ENCODE results near the gene CHRNE. TPM values are rescaled to one million over a fixed set of nuclear protein-coding genes. Genes with fewer than 3 reads are reported as not detected.

CHRNE gene
- total and polyA plus RNA-seq, 7 donors = 0.16 to 1.1 (median 0.34) TPM

DNA sequence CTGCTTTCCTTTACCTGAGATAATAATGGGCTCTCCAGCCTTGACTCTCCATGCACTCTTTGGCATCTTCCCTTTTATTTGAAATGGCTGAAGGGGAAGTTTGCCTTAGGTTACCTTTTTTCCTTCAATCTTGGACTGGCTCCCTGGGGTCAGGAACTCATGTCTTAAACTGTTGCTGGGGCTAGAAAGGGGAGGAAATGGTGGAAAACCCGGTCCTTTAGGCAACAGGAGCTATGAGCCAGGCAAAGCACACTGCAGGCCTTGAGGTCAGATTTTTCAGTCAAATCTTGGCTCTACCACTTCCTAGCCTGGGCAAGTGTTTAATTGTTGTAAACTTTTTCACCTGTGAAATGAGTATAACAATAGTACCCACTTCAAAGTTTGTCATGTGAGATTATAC is 39.6 kb downstream of the CHRNE start:
- Histone ChIP-seq H3K4me3 (no peak overlapping the region), H3K9me3 (no peaks in the 10 kb centered on the region), H3K27ac (no peak overlapping the region), H3K27me3 (ENCODE audit: insufficient read depth in 3 of 3, low read length in 2 of 3) (no peaks in the 10 kb centered on the region), H3K4me1 (peaks cover 9% of the 10 kb centered on the region), H3K36me3 (ENCODE audit: insufficient read depth in 1 of 2, low read depth in 1 of 2) (no peaks in the 10 kb centered on the region)
- ATAC-seq (no peak), DNase-seq (no peak)
- intact Hi-C loops (cut with DNase I) = no loop called here
- WGBS, 3 donors = 74 to 90% (median 83%) methylated on average over 1 of the region's 1 CpG
- TF ChIP-seq CTCF (IDR thresholded peaks at IDR 0.05) = no peak

- H3K27ac ChIP-seq = no peak overlapping the region
- no peaks in the 10 kb centered on the region for H3K36me3 ChIP-seq (ENCODE audit: insufficient read depth in 1 of 2, low read depth in 1 of 2)
- 95 to 98% (median 96%) methylated on average over 4 of the region's 4 CpGs for WGBS, 3 donors
- no peak for DNase-seq
- intact Hi-C loops (cut with DNase I) = no loop called here
- ATAC-seq = no peak
- H3K27me3 ChIP-seq (ENCODE audit: insufficient read depth in 3 of 3, low read length in 2 of 3) = no peaks in the 10 kb centered on the region
- H3K9me3 ChIP-seq = no peaks in the 10 kb centered on the region
- H3K4me1 ChIP-seq = peaks cover 12% of the 10 kb centered on the region
- H3K4me3 ChIP-seq = no peak overlapping the region
- TF ChIP-seq CTCF (IDR thresholded peaks at IDR 0.05) = no peak
Measured at GRCh38 chr17:4862720-4863119, 40.2 kb downstream of the CHRNE start.

DNA sequence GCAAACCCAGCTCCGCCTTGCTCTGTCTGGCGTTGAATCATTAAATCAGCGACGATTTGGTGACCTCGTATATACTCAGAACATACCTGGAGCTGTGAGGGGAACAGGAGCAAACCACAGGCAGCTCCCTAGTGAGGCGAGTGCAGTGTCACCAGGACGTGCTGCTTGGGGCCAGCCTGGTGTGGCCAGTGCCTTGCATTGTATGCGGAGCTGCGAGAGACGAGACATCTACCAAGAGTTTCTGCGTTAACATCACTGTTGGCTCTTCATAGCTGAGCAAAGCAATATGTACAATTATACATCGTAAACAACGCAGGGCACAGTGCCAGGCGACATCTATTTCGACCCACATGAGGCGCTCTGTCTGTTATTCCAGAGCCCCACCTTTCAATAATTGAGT is 41.8 kb downstream of the CHRNE start:
- no peak for TF ChIP-seq CTCF (IDR thresholded peaks at IDR 0.05)
- WGBS, 3 donors = 90 to 92% (median 91%) methylated on average over 16 of the region's 16 CpGs
- no peaks in the 10 kb centered on the region for H3K36me3 ChIP-seq (ENCODE audit: insufficient read depth in 1 of 2, low read depth in 1 of 2)
- H3K9me3 ChIP-seq = no peaks in the 10 kb centered on the region
- H3K4me1 ChIP-seq = peaks cover 12% of the 10 kb centered on the region
- DNase-seq (no peak), ATAC-seq (no peak)
- intact Hi-C loops (cut with DNase I) = no loop called here
- no peak overlapping the region for H3K27ac ChIP-seq
- no peaks in the 10 kb centered on the region for H3K27me3 ChIP-seq (ENCODE audit: insufficient read depth in 3 of 3, low read length in 2 of 3)
- H3K4me3 ChIP-seq = no peak overlapping the region

- no peak for TF ChIP-seq CTCF (IDR thresholded peaks at IDR 0.05)
- WGBS, 3 donors = 84 to 88% (median 85%) methylated on average over 9 of the region's 9 CpGs
- Histone ChIP-seq H3K36me3 (ENCODE audit: insufficient read depth in 1 of 2, low read depth in 1 of 2) (no peaks in the 10 kb centered on the region), H3K9me3 (no peaks in the 10 kb centered on the region), H3K27me3 (ENCODE audit: insufficient read depth in 3 of 3, low read length in 2 of 3) (no peaks in the 10 kb centered on the region), H3K4me1 (peaks cover 12% of the 10 kb centered on the region), H3K27ac (no peak overlapping the region), H3K4me3 (no peak overlapping the region)
- intact Hi-C loops (cut with DNase I) = no loop called here
- ATAC-seq = no peak
- DNase-seq = no peak
Measured at GRCh38 chr17:4860651-4861050, 42.2 kb downstream of the CHRNE start.

DNA sequence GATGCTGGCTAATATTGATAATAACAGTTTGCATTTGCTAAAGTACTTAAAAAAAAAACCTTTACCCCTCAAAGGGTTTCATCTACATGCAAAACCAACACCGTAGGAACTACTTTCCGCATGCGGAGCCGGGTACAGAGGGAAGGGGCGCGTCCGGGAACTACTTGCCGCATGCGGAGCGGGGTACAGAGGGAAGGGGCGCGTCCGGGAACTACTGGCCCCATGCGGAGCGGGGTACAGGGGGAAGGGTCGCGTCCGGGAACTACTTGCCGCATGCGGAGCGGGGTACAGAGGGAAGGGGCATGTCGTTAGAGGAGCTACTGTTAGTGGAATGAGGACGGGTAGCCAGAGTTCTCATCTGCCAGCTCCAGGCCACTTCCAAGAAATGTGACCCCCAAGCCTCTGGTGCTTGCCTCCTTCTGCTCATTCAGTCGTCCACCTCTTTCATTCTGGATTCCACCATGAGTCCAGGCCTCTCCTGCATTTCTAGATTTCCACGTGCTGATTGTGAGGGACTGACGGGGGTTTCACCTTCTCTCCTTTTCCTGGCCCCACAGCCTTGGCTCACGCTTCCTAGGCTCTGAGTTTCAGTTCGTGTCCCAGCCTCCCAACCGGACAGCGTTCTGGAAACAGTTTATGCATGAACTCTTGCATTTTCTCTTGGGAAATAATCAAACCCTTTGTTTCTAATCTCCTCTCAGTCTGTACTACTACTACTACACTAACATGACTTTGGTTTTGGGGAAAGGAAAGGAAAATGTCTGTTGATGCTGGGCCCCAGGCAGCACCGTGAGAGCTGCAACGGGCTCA is 42.9 kb downstream of the CHRNE start:
- intact Hi-C loops (cut with DNase I) = no loop called here
- no peaks in the 10 kb centered on the region for H3K27me3 ChIP-seq (ENCODE audit: insufficient read depth in 3 of 3, low read length in 2 of 3)
- no peak overlapping the region for H3K4me3 ChIP-seq
- no peaks in the 10 kb centered on the region for H3K36me3 ChIP-seq (ENCODE audit: insufficient read depth in 1 of 2, low read depth in 1 of 2)
- no peak for ATAC-seq
- DNase-seq = no peak
- H3K4me1 ChIP-seq = peaks cover 12% of the 10 kb centered on the region
- H3K27ac ChIP-seq = no peak overlapping the region
- TF ChIP-seq CTCF (IDR thresholded peaks at IDR 0.05) = no peak
- WGBS, 3 donors = 76 to 85% (median 81%) methylated on average over 32 of the region's 32 CpGs
- no peaks in the 10 kb centered on the region for H3K9me3 ChIP-seq
